Activated CD8-positive, alpha-beta T cell treated with anti-CD3 and anti-CD28 coated beads for 36 hours (primary cell): ENCODE data around the gene LCP1. TPM values are rescaled to one million over a fixed set of nuclear protein-coding genes. Genes with fewer than 3 reads are reported as not detected.
A peak's percentile ranks its signal among the peaks of the same experiment; 100 is the strongest.

Experiments used
- ATAC-seq: fragments of 200-7000 bp; cut with Tn5 transposase; one replicate; pipeline ENCODE4 v1.10.0; 2021; ENCODE audit warnings: mild to moderate bottlenecking, moderate library complexity
- CTCF ChIA-PET: fragments of 350-600 bp; sonication (Branson Sonifier 250); formaldehyde crosslinking; loops from one replicate; lab custom pipeline; 2021; ENCODE audit warnings: antibody characterized with exemption; lab: Charles Lee
- POLR2A ChIA-PET: fragments of 350-600 bp; sonication (Branson Sonifier 250); formaldehyde crosslinking; loops from one replicate; lab custom pipeline; 2021; ENCODE audit warnings: antibody characterized with exemption; lab: Charles Lee
- DNase-seq: peaks from one replicate; pipeline ENCODE4 v3.0.0-alpha.2; 2020
- H3K27ac Mint-ChIP-seq: one replicate; pipeline ENCODE4 v1.8.0; 2021; ENCODE audit warnings: mild to moderate bottlenecking, mixed read lengths
- H3K27me3 Mint-ChIP-seq: one replicate; pipeline ENCODE4 v1.8.0; 2021; ENCODE audit warnings: mixed read lengths
- H3K36me3 Mint-ChIP-seq: one replicate; pipeline ENCODE4 v1.8.0; 2021; ENCODE audit warnings: low read depth, mixed read lengths
- H3K4me1 Mint-ChIP-seq: one replicate; pipeline ENCODE4 v1.8.0; 2021; ENCODE audit warnings: low read depth, mixed read lengths
- H3K4me3 Mint-ChIP-seq: one replicate; pipeline ENCODE4 v1.8.0; 2021; ENCODE audit warnings: mild to moderate bottlenecking, moderate library complexity, mixed read lengths
- H3K9me3 Mint-ChIP-seq: one replicate; pipeline ENCODE4 v1.8.0; 2021; ENCODE audit warnings: mixed read lengths
- intact Hi-C: fragments of 100-400 bp; cut with micrococcal nuclease; formaldehyde crosslinking; loops from one replicate; pipeline ENCODE4 v1.10.0; 2022
- total RNA-seq, 2 experiments: library from RNA; stranded (reverse); gene quantifications; one replicate each; pipeline ENCODE4 v1.2.3, GENCODE V29; 2021
- TF ChIP-seq, protein P1 (sequence below): fragments of 200-600 bp; IDR thresholded peaks from one replicate; pipeline ENCODE4 v1.8.0; 2022; ENCODE audit warnings: antibody characterized with exemption, mild to moderate bottlenecking

Gene LCP1
- total RNA-seq, 2 experiments from 2014 or later, result 1,014 to 1,019 TPM

DNA sequence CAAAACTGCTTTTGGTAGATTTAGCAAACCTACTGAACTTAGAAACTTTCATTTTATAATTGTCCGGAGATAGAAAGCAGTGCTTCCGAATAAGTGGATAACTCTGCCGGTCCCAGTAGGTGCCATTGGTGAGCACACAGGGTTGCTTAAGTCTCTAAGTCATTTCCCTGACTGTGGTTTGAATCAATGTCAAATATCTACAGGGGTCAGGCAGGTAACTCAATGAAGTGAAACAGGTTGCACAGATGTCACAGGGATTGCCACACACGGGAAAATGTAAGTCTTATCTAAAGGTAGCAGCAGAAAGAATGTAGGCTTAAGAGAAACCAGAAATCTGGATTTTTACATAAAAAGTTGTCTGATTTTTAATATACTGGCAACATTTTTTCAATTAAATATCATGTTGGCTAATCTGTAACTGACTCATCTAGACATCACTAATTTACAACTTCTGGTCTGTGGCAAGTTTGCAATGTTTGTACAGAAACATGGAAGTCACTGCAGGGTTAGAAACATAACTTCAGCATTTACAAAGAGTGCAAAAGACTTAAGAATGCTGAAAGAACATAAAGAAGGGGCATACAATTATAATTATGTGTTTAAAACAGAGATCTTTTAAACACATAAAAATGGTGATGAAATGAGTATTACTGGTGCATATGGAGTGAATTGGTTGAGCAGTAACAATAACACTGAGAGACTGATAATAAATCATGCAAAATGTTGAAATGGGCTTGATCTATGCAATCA, 15.5 kb upstream of the LCP1 start:
- POLR2A ChIA-PET, result no interaction called here
- Mint-ChIP-seq H3K36me3 (no peaks in the 10 kb centered on the region), H3K4me3 (no peak overlapping the region), H3K9me3 (no peaks in the 10 kb centered on the region), H3K27me3 (no peaks in the 10 kb centered on the region), H3K4me1 (peaks cover 27% of the 10 kb centered on the region), H3K27ac (no peak overlapping the region)
- TF ChIP-seq, protein P1, sequence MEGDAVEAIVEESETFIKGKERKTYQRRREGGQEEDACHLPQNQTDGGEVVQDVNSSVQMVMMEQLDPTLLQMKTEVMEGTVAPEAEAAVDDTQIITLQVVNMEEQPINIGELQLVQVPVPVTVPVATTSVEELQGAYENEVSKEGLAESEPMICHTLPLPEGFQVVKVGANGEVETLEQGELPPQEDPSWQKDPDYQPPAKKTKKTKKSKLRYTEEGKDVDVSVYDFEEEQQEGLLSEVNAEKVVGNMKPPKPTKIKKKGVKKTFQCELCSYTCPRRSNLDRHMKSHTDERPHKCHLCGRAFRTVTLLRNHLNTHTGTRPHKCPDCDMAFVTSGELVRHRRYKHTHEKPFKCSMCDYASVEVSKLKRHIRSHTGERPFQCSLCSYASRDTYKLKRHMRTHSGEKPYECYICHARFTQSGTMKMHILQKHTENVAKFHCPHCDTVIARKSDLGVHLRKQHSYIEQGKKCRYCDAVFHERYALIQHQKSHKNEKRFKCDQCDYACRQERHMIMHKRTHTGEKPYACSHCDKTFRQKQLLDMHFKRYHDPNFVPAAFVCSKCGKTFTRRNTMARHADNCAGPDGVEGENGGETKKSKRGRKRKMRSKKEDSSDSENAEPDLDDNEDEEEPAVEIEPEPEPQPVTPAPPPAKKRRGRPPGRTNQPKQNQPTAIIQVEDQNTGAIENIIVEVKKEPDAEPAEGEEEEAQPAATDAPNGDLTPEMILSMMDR, result no peak
- DNase-seq (no peak), ATAC-seq (no peak)
- CTCF ChIA-PET, result no interaction called here
- intact Hi-C loops, result no loop called here

DNA sequence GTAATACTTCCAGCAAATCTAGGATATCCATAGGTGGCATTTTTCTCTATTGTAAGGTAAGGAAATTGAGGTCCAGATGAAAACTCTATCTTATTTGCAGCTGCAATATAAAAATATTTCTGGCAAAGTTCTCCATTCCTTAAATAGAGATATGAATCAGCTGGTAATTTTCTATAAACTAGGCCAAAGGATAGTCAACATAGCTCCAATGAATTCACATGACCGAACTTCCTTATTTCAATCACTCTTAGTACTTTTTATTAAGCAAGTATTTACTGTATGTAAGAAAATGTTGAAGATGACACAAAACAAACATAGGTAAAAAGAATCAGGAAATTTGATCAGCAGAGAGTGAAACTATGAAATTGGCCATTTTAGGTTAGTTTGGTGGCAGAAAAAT, 13.0 kb upstream of the LCP1 start:
- no peak for ATAC-seq
- Mint-ChIP-seq H3K4me1 (peaks cover 5% of the 10 kb centered on the region), H3K4me3 (no peak overlapping the region), H3K9me3 (no peaks in the 10 kb centered on the region), H3K27me3 (no peaks in the 10 kb centered on the region), H3K27ac (no peak overlapping the region), H3K36me3 (no peaks in the 10 kb centered on the region)
- no peak for DNase-seq
- TF ChIP-seq, protein P1, result no peak
- CTCF ChIA-PET, result interaction anchor here (1.1 to 1.2 kb wide), 2 partner anchors 8 to 12 kb away, joined by 3 read pairs; no protein-coding TSS in a partner anchor
- intact Hi-C loops, result no loop called here
- POLR2A ChIA-PET, result no interaction called here

DNA sequence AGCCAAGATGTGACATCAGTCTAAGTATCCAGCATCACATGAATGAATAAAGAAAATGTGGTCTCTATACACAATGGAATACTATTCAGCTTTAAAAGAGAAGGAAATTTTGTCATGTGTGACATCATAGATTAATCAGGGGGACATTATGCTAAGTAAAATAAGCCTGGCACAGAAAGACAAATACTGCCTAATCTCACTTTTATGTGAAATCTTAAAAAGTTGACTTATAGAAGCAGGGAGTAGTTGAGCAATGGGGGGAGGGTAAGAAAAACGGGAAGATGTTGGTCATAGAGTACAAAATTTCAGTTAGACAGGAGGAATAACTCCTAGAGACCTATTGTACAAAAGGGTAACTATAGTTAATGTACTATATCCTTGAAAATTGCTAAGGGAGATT, 10.4 kb upstream of the LCP1 start:
- Mint-ChIP-seq H3K9me3 (no peaks in the 10 kb centered on the region), H3K27ac (no peak overlapping the region), H3K4me3 (no peak overlapping the region), H3K4me1 (peaks cover 1% of the 10 kb centered on the region), H3K27me3 (no peaks in the 10 kb centered on the region), H3K36me3 (no peaks in the 10 kb centered on the region)
- TF ChIP-seq, protein P1, result no peak
- POLR2A ChIA-PET, result no interaction called here
- intact Hi-C loops, result no loop called here
- DNase-seq, result no peak
- ATAC-seq, result no peak
- CTCF ChIA-PET, result interaction anchor here (1.0 to 1.7 kb wide), 4 partner anchors 10 to 129 kb away, joined by 4 to 6 read pairs (median 6); no protein-coding TSS in a partner anchor

DNA sequence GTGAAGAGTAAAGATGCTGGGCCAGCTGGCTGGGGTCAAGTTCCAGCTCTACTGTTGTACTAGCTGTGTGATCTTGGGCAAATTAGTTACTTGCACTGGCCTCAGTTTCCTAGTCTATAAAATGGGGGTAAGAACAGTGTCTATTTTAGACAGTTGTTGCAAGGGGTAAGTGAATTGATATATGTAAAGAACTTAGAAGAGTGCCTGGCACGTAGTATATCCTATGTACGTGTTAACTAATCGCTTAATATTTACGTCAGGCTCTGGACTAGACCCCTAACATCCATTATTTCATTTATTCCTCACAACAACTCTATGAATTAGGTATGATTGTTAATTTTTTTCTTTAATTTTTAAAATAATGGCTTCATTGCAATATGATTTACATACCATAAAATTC, 3.7 kb upstream of the LCP1 start:
- H3K9me3 Mint-ChIP-seq, result no peaks in the 10 kb centered on the region
- H3K4me3 Mint-ChIP-seq, result no peak overlapping the region
- intact Hi-C loops, result no loop called here
- no peak for DNase-seq
- H3K27me3 Mint-ChIP-seq, result no peaks in the 10 kb centered on the region
- TF ChIP-seq, protein P1, result no peak
- ATAC-seq, result no peak
- peaks cover 9% of the 10 kb centered on the region for H3K36me3 Mint-ChIP-seq
- POLR2A ChIA-PET, result no interaction called here
- CTCF ChIA-PET, result interaction anchor here (0.7 to 5.4 kb wide), 9 partner anchors 8 to 177 kb away, joined by 3 to 18 read pairs (median 4); no protein-coding TSS in a partner anchor
- H3K27ac Mint-ChIP-seq, result peak overlapping the region; percentile 99
- peaks cover 34% of the 10 kb centered on the region for H3K4me1 Mint-ChIP-seq

DNA sequence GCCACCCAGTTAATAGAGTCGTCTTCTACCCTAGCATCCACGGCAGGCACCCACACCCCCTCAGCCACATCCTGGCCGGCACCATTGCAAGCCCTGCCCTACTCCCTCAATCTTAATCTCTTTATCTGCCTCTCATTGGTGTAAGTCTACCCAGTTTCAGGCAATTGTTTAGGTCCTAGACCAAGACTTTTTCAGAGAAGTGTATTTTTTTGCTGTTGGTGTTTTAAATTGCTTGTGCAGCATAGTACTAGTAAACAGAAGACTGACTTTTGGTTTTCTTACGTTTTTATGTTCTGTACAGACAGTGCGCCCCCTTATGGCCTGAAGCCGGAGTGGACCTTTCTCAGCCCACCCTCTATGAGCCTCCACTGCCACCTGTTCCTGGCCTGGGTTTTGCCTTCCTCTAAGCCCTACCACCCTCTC, 2.3 kb upstream of the LCP1 start:
- peak; percentile 91 for DNase-seq
- Mint-ChIP-seq H3K36me3 (peaks cover 22% of the 10 kb centered on the region), H3K9me3 (no peaks in the 10 kb centered on the region), H3K27ac (peak overlapping the region; percentile 99), H3K4me1 (peaks cover 37% of the 10 kb centered on the region), H3K27me3 (peaks cover 3% of the 10 kb centered on the region), H3K4me3 (peak overlapping the region; percentile 99)
- intact Hi-C loops, result loop anchor here (5.0 kb wide), 1 partner anchor 103 kb away; no protein-coding TSS in a partner anchor
- ChIA-PET CTCF (interaction anchor here (1.5 to 5.4 kb wide), 3 partner anchors 10 to 24 kb away, joined by 9 to 18 read pairs (median 16); no protein-coding TSS in a partner anchor), POLR2A (no interaction called here)
- TF ChIP-seq, protein P1, result peak; percentile 72
- ATAC-seq, result peak; percentile 59
